ENCODE results near the gene FSTL1. TPM values are rescaled to one million over a fixed set of nuclear protein-coding genes. Genes with fewer than 3 reads are reported as not detected.

FSTL1 gene
- total RNA-seq, 1 donor = 2,074 TPM

- TF ChIP-seq CTCF (IDR thresholded peaks at IDR 0.05; ENCODE audit: extremely low read depth, low read depth, low read length) = no peak
- Histone ChIP-seq H3K36me3 (ENCODE audit: insufficient read depth, low read length) (peaks cover 29% of the 10 kb centered on the region), H2AFZ (ENCODE audit: low read length) (peak overlapping the region; percentile 56), H3K4me3 (ENCODE audit: insufficient read depth, low read length) (peak overlapping the region; percentile 92), H3K27ac (ENCODE audit: low read depth, low read length) (peak overlapping the region; percentile 90), H3K4me1 (ENCODE audit: insufficient read depth, low read length) (peaks cover 38% of the 10 kb centered on the region), H4K20me1 (ENCODE audit: insufficient read depth, low read length) (peaks cover 27% of the 10 kb centered on the region), H3K9me3 (ENCODE audit: low read depth, low read length) (no peaks in the 10 kb centered on the region), H3K27me3 (ENCODE audit: insufficient read depth, low read length) (no peaks in the 10 kb centered on the region), H3K4me2 (ENCODE audit: insufficient read depth, low read length) (peak overlapping the region; percentile 76), H3K79me2 (ENCODE audit: insufficient read depth, low read length) (peaks cover 45% of the 10 kb centered on the region)
- no peak for DNase-seq (ENCODE audit: insufficient read length, low spot score, missing footprints)
These were observed 525 bp upstream of the FSTL1 start for GRCh38 chr3:120451272-120451761.

- Histone ChIP-seq H3K27me3 (ENCODE audit: insufficient read depth, low read length) (no peaks in the 10 kb centered on the region), H3K36me3 (ENCODE audit: insufficient read depth, low read length) (peaks cover 42% of the 10 kb centered on the region)
These were observed 842 bp downstream of the FSTL1 start for GRCh38 chr3:120449701-120450599.

GRCh38 chr3:120449251-120449650 is 1.5 kb downstream of the FSTL1 start:
- no peak for TF ChIP-seq CTCF (IDR thresholded peaks at IDR 0.05; ENCODE audit: extremely low read depth, low read depth, low read length)
- peak overlapping the region; percentile 93 for H3K4me2 ChIP-seq (ENCODE audit: insufficient read depth, low read length)
- H3K27ac ChIP-seq (ENCODE audit: low read depth, low read length) = peak overlapping the region; percentile 90
- H3K79me2 ChIP-seq (ENCODE audit: insufficient read depth, low read length) = peaks cover 66% of the 10 kb centered on the region
- no peak overlapping the region for H2AFZ ChIP-seq (ENCODE audit: low read length)
- H3K36me3 ChIP-seq (ENCODE audit: insufficient read depth, low read length) = peaks cover 49% of the 10 kb centered on the region
- no peaks in the 10 kb centered on the region for H3K27me3 ChIP-seq (ENCODE audit: insufficient read depth, low read length)
- peak overlapping the region; percentile 92 for H3K4me3 ChIP-seq (ENCODE audit: insufficient read depth, low read length)
- no peak for DNase-seq (ENCODE audit: insufficient read length, low spot score, missing footprints)
- H3K4me1 ChIP-seq (ENCODE audit: insufficient read depth, low read length) = peaks cover 59% of the 10 kb centered on the region
- no peaks in the 10 kb centered on the region for H3K9me3 ChIP-seq (ENCODE audit: low read depth, low read length)
- peaks cover 48% of the 10 kb centered on the region for H4K20me1 ChIP-seq (ENCODE audit: insufficient read depth, low read length)

More at GRCh38 chr3:120449701-120450599, 842 bp downstream of the FSTL1 start:
- Histone ChIP-seq H3K4me1 (ENCODE audit: insufficient read depth, low read length) (peaks cover 52% of the 10 kb centered on the region), H3K79me2 (ENCODE audit: insufficient read depth, low read length) (peaks cover 59% of the 10 kb centered on the region), H3K9me3 (ENCODE audit: low read depth, low read length) (no peaks in the 10 kb centered on the region), H4K20me1 (ENCODE audit: insufficient read depth, low read length) (peaks cover 41% of the 10 kb centered on the region), H3K27ac (ENCODE audit: low read depth, low read length) (peak overlapping the region; percentile 90), H3K4me3 (ENCODE audit: insufficient read depth, low read length) (peak overlapping the region; percentile 92), H2AFZ (ENCODE audit: low read length) (no peak overlapping the region), H3K4me2 (ENCODE audit: insufficient read depth, low read length) (peak overlapping the region; percentile 93)
- TF ChIP-seq CTCF (IDR thresholded peaks at IDR 0.05; ENCODE audit: extremely low read depth, low read depth, low read length) = no peak
- peak; percentile 89 for DNase-seq (ENCODE audit: insufficient read length, low spot score, missing footprints)

- Histone ChIP-seq H3K36me3 (ENCODE audit: insufficient read depth, low read length) (peaks cover 54% of the 10 kb centered on the region), H3K27me3 (ENCODE audit: insufficient read depth, low read length) (no peaks in the 10 kb centered on the region), H3K4me1 (ENCODE audit: insufficient read depth, low read length) (peaks cover 64% of the 10 kb centered on the region), H4K20me1 (ENCODE audit: insufficient read depth, low read length) (peaks cover 53% of the 10 kb centered on the region), H3K27ac (ENCODE audit: low read depth, low read length) (peak overlapping the region; percentile 90), H2AFZ (ENCODE audit: low read length) (no peak overlapping the region), H3K4me2 (ENCODE audit: insufficient read depth, low read length) (peak overlapping the region; percentile 93), H3K79me2 (ENCODE audit: insufficient read depth, low read length) (peaks cover 70% of the 10 kb centered on the region), H3K9me3 (ENCODE audit: low read depth, low read length) (no peaks in the 10 kb centered on the region), H3K4me3 (ENCODE audit: insufficient read depth, low read length) (peak overlapping the region; percentile 92)
- DNase-seq (ENCODE audit: insufficient read length, low spot score, missing footprints) = peak; percentile 91
- TF ChIP-seq CTCF (IDR thresholded peaks at IDR 0.05; ENCODE audit: extremely low read depth, low read depth, low read length) = no peak
These were observed 2.0 kb downstream of the FSTL1 start for GRCh38 chr3:120448756-120449155.

Data from osteoblast (primary cell).